Medulla oblongata (tissue), 1 donor: ENCODE data around the gene KREMEN2.
"Not testable (repeated sequence)": the region's sequence is repeated elsewhere in the genome, so short reads cannot be mapped to it uniquely, and the experiment has no call there.

Experiments used
- DNase-seq: peaks from one replicate; pipeline ENCODE4 v3.0.0-alpha.2; 2015; ENCODE audit errors: extremely low spot score

KREMEN2 gene

DNA sequence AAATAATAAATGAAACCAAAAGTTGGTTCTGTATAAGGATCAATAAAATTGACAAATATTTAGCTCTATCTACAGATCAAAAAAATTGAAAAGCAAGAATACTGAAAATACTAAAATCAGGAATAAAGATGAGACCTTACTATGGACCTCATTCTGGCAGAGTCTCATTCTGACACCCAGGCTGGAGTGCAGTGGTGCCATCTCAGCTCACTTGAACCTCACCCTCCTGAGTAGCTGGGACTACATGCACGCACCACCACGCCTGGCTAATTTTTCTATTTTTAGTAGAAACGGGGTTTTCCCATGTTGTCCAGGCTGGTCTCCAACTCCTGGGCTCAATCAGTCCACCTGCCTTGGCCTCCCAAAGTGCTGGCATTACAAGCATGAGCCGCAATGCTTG is 22.0 kb upstream of the KREMEN2 start:
- no peak for DNase-seq

DNA sequence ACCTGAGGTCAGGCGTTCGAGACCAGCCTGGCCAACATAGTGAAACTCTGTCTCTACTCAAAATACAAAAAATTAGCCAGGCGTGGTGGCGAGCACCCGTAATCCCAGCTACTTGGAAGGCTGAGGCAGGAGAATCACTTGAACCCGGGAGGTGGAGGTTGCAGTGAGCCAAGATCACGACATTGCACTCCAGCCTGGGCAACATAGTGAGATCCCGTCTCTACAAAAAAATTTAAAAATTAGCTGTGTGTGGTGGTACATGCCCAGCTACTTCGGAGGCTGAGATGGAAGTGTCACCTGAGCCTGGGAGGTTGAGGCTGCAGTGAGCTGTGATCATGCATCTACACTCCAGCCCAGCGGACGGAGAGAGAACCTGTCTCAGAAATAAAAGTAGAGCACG is 20.4 kb upstream of the KREMEN2 start:
- DNase-seq: not testable (repeated sequence)

DNA sequence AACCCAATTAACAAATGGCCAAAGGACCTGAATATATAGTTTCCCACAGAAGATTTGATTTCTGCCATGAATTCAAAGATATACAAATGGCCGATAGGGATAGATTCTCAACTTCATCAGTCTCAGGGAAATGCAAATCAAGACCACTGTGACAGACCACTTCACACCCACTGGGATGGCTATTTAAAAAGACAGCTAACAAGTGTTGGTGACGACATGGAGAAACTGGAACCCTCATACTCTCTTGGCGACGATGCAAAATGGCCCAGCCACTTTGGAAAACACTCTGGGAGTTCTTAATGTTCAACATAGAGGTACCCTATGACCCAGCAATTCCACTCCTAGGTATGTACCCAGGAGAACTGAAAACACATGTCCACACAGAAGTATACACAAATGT is 17.4 kb upstream of the KREMEN2 start:
- DNase-seq: no peak

- no peak for DNase-seq
Observed at GRCh38 chr16:2948807-2949704, 15.0 kb upstream of the KREMEN2 start.

GRCh38 chr16:2949705-2950352 is 14.2 kb upstream of the KREMEN2 start:
- DNase-seq: no peak

DNA sequence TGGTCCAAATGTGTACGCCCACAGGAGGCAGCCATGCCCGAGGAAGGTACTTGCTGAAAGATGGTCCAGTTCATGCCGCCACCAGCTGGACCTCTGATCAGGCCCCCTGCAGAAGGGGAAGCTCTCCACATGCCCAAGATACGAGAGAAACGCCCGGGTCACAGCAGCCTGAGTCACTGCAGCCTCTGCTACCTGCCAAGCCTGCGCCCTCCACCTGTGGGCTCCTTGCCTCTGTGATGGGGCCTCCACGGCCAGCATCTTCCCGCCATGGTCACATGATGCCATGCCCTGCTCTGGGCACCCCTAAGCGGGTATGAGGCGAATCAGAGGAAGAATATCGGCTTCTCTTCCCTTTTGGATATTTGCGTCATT is 13.7 kb upstream of the KREMEN2 start:
- no peak for DNase-seq

DNA sequence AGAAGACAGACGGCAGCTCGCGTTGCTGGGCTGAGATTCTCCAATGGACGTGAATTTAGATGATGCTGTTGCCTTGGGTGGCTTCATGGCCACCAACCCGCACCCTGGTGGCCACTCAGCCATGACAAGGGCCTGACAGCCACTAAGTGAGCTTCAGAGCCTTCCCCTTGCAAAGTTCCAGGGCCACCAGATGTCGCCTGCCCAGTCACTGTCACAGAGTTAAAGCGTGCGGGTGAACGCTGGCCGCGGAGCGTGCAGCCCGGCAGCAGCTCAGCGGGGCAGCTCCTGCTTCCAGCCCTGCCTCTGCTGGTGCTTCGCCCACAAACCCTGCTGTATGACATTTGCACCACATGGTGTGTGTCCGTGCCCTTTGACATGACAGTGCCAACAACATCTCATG is 13.3 kb upstream of the KREMEN2 start:
- DNase-seq: no peak

GRCh38 chr16:2952679-2953078 is 11.4 kb upstream of the KREMEN2 start:
- DNase-seq: no peak

DNA sequence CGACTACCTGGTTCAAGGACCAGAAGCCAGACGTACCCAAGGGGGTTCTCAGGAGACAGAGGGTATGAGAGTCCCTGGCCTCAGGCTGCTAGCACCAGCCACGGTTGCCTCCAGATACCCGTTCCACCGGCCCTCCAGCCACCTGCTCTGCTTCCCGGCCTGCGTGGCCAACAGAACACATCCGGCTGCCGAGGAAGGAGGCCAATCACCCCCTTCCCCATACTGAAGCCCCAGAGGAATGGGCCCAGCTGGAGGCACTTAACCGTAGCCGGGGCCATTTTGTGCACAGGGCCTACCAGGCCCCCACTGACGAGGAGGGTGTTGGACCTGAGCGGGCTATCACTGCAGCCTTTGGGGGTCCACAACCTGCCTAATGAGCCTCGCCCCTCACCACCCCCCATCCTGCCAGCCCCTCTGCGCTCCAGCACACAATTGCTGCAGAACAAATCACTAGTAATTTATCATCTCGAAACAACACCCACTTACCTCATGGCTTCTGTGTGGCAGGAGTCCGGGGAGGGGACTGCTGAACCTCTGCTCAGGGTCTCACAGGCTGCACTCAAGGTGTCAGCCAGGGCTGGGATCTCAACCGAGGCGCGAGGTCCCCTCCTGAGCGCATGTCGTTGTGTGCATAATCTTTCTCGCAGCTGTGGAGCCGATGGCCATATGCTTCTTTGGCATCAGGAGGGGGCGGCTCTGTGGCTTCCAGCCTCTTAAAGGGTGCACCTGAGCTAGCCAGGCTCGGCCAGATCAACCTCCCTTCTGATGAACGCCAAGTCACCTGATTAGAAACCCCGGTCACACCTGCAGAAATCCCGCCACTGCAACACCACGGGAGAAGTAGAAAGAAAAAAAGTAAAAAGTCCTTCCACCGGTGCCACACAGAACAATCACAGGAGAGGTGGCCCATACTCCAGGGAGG is 10.1 kb upstream of the KREMEN2 start:
- DNase-seq: no peak

- no peak for DNase-seq
Observed at GRCh38 chr16:2954656-2955381, 9.3 kb upstream of the KREMEN2 start.

DNA sequence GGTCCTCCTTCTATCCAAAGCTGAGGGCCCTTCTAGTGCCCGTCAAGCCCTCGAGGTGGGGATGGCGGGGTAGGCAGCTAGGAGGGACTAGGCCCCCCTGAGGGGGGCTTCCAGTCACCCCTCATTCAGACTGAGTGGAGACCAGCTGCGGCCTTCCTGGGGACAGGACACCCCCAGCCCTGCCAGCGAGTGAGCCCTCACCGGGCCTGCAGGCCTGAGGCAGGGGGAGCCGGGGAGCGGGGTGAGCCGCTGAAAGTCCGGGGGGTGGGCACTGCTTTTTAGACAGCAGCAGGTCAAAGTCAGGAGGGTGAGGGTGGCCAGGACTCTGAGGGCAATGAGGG is 8.7 kb upstream of the KREMEN2 start:
- DNase-seq: no peak

DNA sequence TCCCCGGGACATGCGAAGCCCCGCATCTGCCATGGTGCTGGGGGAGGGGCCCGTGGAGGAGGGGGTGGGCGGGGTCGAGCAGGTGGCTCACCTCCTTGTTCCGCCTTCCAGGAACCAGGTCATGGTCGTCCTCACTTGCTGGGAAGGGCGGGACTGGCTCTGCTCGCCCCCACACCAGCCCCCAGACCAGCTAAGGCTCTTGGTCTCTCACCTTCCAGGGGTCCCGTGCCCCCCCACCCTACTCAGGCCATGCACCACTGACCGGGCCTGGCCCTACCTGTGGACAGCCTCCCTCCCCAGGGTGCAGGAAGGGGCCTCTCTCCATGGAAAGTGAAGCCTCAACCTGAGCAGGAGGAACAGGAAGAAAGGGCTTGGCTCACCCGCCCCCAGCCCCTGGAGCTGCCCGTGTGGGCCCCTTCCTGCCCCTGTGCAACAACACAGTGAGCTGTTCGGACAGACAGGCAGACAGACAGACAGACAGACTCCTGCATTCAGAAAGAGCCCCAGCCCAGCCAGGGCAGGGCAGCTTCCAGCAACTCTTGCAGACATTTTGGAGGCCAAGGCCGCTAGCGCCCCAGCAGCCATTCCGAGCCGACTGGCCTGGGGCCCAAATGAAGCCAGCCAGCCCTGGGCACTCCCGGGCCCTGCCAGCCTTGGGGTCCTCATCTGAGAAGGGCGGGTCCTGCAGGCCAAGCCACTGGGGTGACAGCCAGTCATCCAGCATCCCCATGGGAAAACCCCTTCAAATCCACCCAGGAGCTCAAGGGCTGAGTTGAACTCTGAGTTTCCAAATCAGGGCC is 8.1 kb upstream of the KREMEN2 start:
- no peak for DNase-seq

- no peak for DNase-seq
Observed at GRCh38 chr16:2956579-2956956, 7.5 kb upstream of the KREMEN2 start.

GRCh38 chr16:2959206-2959605 is 4.9 kb upstream of the KREMEN2 start:
- DNase-seq: no peak

GRCh38 chr16:2960183-2961010 is 3.7 kb upstream of the KREMEN2 start:
- no peak for DNase-seq

DNA sequence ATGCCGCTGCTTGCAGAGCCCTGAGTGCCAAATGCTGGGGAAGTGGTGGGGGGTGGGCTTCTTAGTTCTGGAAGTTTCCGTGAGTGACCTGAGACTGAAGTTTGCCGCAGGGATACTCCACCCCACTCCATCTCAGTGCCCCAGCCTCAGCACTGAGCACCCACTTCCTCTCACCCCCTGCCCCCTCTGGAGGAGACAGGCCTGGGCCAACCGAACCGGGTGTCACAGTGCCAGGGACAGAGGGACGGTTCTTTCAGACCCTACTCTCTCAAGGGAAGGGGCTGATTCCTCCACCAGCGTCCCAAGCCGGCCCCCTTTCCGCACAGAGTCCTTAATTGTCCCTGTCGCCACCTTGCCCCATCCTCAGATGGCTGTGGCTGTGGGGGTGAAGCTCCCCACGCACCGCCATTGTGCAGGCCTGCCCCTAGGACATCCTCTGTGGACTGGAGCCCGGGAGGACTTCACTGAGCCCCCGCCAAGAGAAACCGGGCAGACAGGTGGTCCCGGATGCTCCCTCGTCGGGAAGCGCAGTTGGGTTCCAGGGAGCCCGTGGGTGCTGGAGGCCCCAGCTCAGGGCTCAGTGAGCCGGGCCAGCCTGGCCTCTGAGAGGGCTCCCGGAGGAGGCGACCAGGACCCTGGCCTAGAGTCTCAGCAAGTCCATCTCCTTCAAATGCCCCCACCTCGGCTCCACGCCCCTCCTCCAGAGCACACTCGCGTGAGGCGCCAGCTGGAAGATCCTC is 1.6 kb upstream of the KREMEN2 start:
- no peak for DNase-seq

- DNase-seq: no peak
Observed at GRCh38 chr16:2963074-2963722, 877 bp upstream of the KREMEN2 start.

DNA sequence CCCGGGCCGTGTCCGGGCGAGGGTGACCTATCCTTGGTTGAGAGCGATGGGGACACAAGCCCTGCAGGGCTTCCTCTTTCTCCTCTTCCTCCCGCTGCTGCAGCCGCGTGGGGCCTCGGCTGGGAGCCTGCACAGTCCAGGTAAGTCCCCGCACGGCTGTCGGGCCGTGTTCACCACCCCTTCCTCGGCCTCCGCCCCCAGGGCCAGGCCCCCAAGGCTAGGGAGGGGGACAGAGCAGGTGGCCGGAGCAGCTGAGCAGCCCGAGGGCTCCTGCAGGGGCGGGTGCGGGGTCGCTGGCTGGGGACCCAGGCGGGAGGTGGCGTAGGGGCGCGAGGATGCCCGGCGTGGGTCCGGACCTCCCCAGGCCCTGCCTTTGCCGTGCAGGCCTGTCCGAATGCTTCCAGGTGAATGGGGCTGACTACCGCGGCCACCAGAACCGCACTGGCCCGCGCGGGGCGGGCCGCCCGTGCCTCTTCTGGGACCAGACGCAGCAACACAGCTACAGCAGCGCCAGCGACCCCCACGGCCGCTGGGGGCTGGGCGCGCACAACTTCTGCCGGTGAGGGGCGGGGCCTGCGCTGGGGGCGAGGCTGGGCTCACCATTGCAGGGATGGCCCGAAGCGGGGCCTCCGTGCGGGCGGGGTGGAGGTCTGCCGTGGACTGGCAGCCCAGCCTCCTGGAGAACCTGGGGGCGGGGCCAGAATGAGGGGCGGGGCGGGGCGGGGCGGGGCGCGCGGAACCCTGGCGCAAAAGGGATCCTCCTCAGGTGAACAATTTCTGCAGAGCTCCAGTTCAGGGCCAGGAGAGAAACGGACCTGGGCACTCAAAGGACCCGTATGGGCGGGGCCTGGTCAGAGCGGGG is 631 bp downstream of the KREMEN2 start:
- DNase-seq: no peak
